Stimulated activated memory B cell treated with anti-CD40 and anti-IgM and Interleukin-4, amounts not matched to agents 10 μg/mL and 1 μg/mL and 100 μg/mL, for 72 hours (primary cell): Measurements from ENCODE around the gene IDUA.
"Not testable (repeated sequence)": the region's sequence is repeated elsewhere in the genome, so short reads cannot be mapped to it uniquely, and the experiment has no call there.

Experiments used
- ATAC-seq: fragments of 150-1000 bp; cut with Tn5 transposase; 2 replicates; pipeline ENCODE4 v1.10.0; 2021
- H3K27ac Mint-ChIP-seq: one replicate; pipeline ENCODE4 v1.8.0; 2022; ENCODE audit warnings: mild to moderate bottlenecking, mixed read lengths
- H3K27me3 Mint-ChIP-seq: one replicate; pipeline ENCODE4 v1.8.0; 2022; ENCODE audit warnings: mixed read lengths
- H3K36me3 Mint-ChIP-seq: one replicate; pipeline ENCODE4 v1.8.0; 2022; ENCODE audit warnings: mixed read lengths
- H3K4me1 Mint-ChIP-seq: one replicate; pipeline ENCODE4 v1.8.0; 2022; ENCODE audit warnings: mixed read lengths
- H3K4me3 Mint-ChIP-seq: one replicate; pipeline ENCODE4 v1.8.0; 2022; ENCODE audit warnings: mild to moderate bottlenecking, moderate library complexity, mixed read lengths
- H3K9me3 Mint-ChIP-seq: one replicate; pipeline ENCODE4 v1.8.0; 2022; ENCODE audit warnings: mixed read lengths

The IDUA gene

DNA sequence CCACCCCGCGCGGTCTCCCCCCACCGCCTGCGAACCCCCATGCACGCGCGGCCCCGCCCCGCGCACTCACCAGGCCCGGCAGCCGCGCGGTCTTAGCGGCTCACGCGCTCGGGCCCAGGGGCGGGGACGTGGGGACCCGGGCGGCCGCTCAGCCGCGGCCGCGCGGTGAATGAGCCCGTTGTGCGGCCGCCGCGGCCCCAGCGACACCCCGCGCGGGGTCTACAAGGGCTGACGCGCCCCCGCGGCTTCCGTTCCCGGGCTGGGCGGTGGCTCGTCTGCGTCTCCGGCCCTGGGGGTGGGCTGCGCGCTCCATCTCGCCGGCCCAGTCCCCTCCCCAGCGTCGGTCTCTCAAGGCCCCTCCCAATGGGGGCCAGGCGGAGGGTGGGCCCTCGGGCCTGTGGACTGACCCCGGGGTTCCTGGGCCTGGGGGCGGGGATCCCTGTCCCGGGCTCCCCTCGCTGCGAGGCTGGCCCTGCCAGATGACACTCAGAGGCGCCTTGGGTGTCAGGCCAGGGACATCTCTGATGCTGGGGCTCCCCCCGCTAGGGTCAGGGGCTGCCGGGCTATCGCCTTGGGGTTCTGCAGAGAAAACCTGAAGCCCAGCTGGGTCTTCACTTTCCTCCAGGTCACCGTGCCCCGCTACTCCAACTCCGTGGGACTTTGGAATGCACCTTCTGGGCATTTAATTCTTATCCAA, 10.7 kb downstream of the IDUA start:
- peaks cover 42% of the 10 kb centered on the region for H3K27me3 Mint-ChIP-seq
- peak; percentile 18 for ATAC-seq
- peaks cover 35% of the 10 kb centered on the region for H3K4me1 Mint-ChIP-seq
- no peak overlapping the region for H3K4me3 Mint-ChIP-seq
- peaks cover 3% of the 10 kb centered on the region for H3K9me3 Mint-ChIP-seq
- no peak overlapping the region for H3K27ac Mint-ChIP-seq
- no peaks in the 10 kb centered on the region for H3K36me3 Mint-ChIP-seq

DNA sequence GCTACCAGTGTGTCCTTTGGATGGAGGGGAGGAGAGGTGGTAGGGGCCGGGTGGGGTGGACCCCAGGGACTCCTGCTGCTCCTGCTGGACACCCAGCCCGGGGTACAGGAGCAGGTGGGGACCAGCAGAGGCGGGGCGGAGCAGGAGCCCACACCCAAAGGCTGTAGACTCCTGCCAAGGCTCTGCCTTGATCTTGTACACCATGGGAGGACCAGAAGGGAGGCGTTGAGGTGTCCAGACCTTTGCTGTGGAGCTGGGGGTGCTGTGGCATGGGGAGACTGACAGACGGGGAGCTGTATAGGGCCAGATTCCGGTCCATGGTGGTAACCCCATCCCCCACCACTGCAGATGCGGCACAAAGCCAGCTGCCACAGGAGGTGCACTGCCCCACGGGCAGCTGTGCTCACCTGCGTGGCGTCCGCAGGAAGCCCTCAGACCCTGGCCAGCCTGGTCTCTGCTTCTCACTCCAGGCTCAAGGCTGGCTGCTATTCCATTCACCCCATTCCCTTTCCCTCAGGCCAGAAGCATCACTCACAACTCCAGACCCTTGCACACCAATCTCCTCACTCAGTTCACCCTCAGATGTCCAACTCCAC, 11.3 kb downstream of the IDUA start:
- H3K4me3 Mint-ChIP-seq: no peak overlapping the region

DNA sequence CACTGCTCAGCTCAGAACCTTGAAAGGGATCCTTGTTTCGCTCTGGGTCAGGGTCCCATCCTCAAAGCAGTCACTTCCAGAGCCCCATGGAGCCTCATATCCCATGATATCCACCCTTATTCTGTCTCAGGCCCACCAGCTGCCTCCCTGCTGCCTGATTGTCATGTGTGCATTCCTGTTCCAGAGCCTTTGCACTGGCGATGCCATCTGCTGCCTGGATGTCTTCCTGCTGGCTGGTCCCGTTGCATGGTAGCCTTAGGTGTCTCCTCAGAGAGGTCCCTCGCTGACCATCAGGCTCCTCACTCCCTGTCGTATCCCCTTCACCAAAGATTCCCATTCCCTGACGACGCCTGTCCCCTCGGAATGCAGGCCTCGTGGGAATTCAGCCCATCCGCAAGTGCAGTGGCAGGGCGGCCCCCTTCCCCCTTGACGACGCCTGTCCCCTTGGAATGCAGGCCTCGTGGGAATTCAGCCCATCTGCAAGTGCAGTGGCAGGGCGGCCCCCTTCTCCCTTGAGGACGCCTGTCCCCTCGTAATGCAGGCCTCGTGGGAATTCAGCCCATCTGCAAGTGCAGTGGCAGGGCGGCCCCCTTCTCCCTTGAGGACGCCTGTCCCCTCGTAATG, 12.5 kb downstream of the IDUA start:
- not testable (repeated sequence) for H3K4me3 Mint-ChIP-seq, H3K36me3 Mint-ChIP-seq, H3K27ac Mint-ChIP-seq, ATAC-seq, H3K9me3 Mint-ChIP-seq
- Mint-ChIP-seq H3K27me3 (peaks cover 50% of the 10 kb centered on the region), H3K4me1 (peaks cover 35% of the 10 kb centered on the region)

More for the DNA sequence above, 11.3 kb downstream of the IDUA start:
- Mint-ChIP-seq H3K9me3 (peaks cover 3% of the 10 kb centered on the region), H3K4me1 (peaks cover 35% of the 10 kb centered on the region), H3K27ac (no peak overlapping the region), H3K27me3 (peaks cover 42% of the 10 kb centered on the region), H3K36me3 (no peaks in the 10 kb centered on the region)
- no peak for ATAC-seq

DNA sequence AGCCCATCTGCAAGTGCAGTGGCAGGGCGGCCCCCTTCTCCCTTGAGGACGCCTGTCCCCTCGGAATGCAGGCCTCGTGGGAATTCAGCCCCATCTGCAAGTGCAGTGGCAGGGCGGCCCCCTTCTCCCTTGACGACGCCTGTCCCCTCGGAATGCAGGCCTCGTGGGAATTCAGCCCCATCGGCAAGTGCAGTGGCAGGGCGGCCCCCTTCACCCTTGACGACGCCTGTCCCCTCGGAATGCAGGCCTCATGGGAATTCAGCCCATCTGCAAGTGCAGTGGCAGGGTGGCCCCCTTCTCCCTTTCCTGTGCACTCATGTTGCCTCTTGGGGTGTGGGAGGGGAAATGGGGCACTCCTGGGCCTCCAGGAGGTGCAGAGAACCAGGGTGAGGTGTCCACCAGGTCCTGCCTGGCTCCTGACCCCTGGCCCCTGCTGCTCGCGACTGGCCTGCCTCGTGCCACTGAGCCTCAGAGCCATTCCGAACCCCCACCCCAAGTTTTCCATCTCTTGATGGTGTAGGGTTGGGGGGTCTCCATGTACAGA, 13.1 kb downstream of the IDUA start:
- Mint-ChIP-seq H3K36me3 (no peaks in the 10 kb centered on the region), H3K27ac (no peak overlapping the region), H3K4me3 (no peak overlapping the region), H3K9me3 (peaks cover 3% of the 10 kb centered on the region), H3K4me1 (peaks cover 35% of the 10 kb centered on the region), H3K27me3 (peaks cover 56% of the 10 kb centered on the region)
- no peak for ATAC-seq

DNA sequence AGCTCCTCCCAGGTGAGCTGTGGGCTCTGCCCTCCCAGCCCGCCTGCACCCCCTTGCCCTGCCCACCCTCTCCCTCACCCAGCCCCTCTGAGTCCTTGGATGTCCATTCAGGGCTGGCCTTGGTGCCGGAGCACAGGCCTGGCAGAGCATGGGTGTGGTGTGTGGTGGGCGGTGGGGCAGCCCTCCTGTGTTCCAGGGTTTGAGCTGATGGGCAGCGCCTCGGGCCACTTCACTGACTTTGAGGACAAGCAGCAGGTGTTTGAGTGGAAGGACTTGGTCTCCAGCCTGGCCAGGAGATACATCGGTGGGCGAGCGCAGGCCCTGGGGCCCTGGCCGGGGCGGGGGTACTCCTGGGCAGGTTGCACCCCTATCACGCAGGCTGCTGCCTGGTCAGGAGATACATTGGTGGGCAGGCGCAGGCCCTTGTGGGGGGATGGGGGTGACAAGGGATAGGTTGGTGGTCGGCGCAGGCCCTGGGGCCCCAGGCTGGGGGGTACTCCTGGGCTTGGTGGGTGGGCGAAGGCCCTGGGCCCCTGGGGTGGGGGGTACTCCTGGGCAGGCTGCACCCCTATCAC, 13.9 kb downstream of the IDUA start:
- Mint-ChIP-seq H3K27ac (no peak overlapping the region), H3K4me3 (no peak overlapping the region), H3K4me1 (peaks cover 30% of the 10 kb centered on the region), H3K36me3 (no peaks in the 10 kb centered on the region), H3K27me3 (peaks cover 59% of the 10 kb centered on the region), H3K9me3 (peaks cover 3% of the 10 kb centered on the region)
- peak; percentile 27 for ATAC-seq

DNA sequence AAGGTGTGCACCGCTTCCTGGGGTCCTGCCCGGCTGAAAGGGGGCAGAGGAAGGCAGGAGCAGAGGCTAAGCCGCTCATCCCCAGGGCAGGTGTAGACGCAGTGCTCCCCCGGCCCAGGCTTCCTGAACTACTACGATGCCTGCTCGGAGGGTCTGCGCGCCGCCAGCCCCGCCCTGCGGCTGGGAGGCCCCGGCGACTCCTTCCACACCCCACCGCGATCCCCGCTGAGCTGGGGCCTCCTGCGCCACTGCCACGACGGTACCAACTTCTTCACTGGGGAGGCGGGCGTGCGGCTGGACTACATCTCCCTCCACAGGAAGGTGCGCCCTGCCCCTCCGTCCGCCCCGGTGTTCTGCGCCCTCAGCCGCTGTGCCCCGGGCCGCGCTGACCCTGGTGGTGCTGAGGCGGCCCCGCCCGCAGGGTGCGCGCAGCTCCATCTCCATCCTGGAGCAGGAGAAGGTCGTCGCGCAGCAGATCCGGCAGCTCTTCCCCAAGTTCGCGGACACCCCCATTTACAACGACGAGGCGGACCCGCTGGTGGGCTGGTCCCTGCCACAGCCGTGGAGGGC, 14.8 kb downstream of the IDUA start:
- H3K27me3 Mint-ChIP-seq: peaks cover 59% of the 10 kb centered on the region
- no peaks in the 10 kb centered on the region for H3K36me3 Mint-ChIP-seq
- H3K9me3 Mint-ChIP-seq: peaks cover 3% of the 10 kb centered on the region
- no peak overlapping the region for H3K27ac Mint-ChIP-seq
- H3K4me3 Mint-ChIP-seq: no peak overlapping the region
- H3K4me1 Mint-ChIP-seq: peaks cover 30% of the 10 kb centered on the region
- no peak for ATAC-seq

DNA sequence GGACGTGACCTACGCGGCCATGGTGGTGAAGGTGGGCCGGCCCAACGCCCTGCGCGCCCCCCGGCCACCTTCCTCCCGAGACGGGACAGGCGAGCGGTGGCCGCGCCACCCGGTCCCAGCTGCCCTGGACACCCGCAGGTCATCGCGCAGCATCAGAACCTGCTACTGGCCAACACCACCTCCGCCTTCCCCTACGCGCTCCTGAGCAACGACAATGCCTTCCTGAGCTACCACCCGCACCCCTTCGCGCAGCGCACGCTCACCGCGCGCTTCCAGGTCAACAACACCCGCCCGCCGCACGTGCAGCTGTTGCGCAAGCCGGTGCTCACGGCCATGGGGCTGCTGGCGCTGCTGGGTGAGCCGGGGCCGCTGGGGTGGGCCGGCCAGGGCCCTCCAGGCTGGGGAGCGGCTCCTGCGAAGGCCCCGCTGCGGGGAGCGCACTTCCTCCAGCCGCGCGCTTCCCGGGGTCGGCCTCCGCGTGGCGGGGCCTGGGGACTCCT, 15.3 kb downstream of the IDUA start:
- H3K4me3 Mint-ChIP-seq: no peak overlapping the region
- ATAC-seq: peak; percentile 25

DNA sequence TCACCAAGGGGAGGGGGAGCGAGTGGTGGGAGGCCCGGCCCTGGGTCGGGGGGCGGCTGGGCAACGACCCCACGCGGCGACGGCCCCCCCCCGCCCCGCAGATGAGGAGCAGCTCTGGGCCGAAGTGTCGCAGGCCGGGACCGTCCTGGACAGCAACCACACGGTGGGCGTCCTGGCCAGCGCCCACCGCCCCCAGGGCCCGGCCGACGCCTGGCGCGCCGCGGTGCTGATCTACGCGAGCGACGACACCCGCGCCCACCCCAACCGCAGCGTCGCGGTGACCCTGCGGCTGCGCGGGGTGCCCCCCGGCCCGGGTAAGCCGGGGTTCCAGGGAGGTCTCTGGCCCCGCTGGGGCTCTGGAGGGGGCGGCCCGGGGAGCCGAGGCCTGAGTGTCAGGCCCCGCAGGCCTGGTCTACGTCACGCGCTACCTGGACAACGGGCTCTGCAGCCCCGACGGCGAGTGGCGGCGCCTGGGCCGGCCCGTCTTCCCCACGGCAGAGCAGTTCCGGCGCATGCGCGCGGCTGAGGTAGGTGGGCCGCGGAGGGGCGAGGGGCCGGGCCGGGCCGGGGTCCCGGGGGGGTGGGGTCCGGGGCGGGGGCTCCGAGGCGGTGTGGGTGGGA, 15.9 kb downstream of the IDUA start:
- Mint-ChIP-seq H3K4me1 (peaks cover 32% of the 10 kb centered on the region), H3K4me3 (no peak overlapping the region), H3K9me3 (peaks cover 5% of the 10 kb centered on the region), H3K36me3 (no peaks in the 10 kb centered on the region), H3K27ac (no peak overlapping the region), H3K27me3 (peaks cover 61% of the 10 kb centered on the region)
- ATAC-seq: peak; percentile 6

More for the DNA sequence above, 15.3 kb downstream of the IDUA start:
- H3K27ac Mint-ChIP-seq: no peak overlapping the region
- H3K9me3 Mint-ChIP-seq: peaks cover 3% of the 10 kb centered on the region
- H3K4me1 Mint-ChIP-seq: peaks cover 31% of the 10 kb centered on the region
- peaks cover 59% of the 10 kb centered on the region for H3K27me3 Mint-ChIP-seq
- no peaks in the 10 kb centered on the region for H3K36me3 Mint-ChIP-seq

DNA sequence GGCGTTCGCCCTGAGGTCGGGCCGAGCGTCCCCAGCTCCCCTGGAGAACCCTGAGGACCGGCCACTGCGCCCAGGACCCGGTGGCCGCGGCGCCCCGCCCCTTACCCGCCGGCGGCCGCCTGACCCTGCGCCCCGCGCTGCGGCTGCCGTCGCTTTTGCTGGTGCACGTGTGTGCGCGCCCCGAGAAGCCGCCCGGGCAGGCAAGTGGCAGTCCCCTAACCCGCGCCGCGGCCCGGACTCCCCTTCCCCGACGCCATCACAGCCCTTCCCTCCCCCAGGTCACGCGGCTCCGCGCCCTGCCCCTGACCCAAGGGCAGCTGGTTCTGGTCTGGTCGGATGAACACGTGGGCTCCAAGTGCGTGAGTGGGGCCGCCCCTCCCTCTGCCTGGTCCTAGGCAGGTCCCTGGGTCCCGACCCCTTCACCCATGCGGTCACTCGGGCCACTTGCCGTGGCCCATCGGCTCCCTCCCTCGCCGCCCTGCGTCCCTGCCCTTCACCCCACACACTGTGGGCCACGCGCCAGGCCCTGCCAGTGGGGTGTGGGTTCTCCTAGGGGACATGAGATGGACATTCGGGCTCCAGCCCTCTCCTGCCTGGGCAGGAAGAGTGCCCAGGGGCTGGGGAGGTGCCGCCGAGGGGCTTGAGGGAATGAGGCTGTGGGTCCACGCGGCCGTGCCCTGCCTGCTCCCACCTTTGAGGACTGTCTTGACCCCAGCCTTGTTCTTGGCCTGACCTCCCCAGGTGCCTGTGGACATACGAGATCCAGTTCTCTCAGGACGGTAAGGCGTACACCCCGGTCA, 16.6 kb downstream of the IDUA start:
- peak; percentile 12 for ATAC-seq
- Mint-ChIP-seq H3K27ac (no peak overlapping the region), H3K27me3 (peaks cover 61% of the 10 kb centered on the region), H3K4me3 (no peak overlapping the region), H3K9me3 (peaks cover 5% of the 10 kb centered on the region), H3K36me3 (no peaks in the 10 kb centered on the region), H3K4me1 (peaks cover 32% of the 10 kb centered on the region)

DNA sequence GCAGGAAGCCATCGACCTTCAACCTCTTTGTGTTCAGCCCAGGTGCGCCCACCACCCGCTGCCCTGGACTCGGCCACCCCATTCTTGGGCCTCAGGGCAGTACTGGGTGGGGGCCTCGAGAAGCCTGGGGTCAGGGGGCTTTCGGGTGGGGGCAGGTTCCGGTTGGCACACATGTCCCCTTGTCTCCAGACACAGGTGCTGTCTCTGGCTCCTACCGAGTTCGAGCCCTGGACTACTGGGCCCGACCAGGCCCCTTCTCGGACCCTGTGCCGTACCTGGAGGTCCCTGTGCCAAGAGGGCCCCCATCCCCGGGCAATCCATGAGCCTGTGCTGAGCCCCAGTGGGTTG, 17.2 kb downstream of the IDUA start:
- Mint-ChIP-seq H3K27ac (no peak overlapping the region), H3K4me1 (peaks cover 32% of the 10 kb centered on the region), H3K36me3 (no peaks in the 10 kb centered on the region), H3K9me3 (peaks cover 5% of the 10 kb centered on the region), H3K27me3 (peaks cover 61% of the 10 kb centered on the region), H3K4me3 (no peak overlapping the region)
- no peak for ATAC-seq

DNA sequence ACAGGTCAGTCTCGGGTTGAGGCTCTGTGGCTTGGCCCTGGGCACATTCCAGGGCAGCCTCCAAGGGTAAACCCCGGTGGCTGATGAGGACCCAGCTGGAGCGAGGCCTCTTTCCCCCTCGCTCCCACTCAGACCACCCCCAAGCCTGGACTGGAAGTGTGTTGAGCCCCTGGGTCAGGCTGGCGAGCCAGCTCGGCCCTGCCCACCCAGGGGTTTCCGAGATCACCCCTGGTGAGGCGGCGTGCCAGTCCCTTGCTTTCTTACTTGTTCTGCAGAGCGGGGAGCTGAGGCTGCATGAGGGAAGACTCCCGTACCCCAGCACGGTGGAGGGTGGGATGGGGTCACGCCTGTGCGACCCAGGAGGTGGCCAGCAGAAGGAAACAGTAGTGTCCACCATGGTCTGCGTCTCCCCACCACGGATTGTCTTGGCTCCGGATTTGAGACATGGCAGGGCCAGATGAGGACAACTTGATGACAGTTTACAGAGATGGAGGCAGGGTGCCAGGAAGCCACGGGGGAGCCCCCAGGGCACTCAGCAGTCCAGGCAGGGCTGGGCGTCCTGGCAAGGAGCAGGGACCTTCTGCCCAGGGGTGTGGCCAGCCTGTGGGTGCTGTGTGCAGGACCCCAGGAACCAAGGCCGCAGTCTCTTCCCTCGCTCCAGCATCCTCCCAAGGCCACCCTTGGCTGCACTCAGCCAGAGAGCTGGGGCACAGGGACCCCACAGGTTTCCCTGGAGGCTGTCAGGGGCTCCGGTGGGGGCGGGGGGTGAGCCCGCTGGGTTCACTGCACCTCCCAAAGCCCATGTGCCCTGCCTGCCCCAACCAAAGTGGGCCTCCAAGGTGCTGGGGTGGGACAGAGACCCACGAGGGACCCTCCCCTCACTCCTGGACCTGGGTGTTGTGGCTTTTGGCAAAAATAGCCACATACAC, 18.0 kb downstream of the IDUA start:
- Mint-ChIP-seq H3K36me3 (no peaks in the 10 kb centered on the region), H3K4me3 (no peak overlapping the region), H3K4me1 (peaks cover 28% of the 10 kb centered on the region), H3K9me3 (peaks cover 2% of the 10 kb centered on the region), H3K27ac (no peak overlapping the region), H3K27me3 (peaks cover 60% of the 10 kb centered on the region)
- ATAC-seq: no peak

DNA sequence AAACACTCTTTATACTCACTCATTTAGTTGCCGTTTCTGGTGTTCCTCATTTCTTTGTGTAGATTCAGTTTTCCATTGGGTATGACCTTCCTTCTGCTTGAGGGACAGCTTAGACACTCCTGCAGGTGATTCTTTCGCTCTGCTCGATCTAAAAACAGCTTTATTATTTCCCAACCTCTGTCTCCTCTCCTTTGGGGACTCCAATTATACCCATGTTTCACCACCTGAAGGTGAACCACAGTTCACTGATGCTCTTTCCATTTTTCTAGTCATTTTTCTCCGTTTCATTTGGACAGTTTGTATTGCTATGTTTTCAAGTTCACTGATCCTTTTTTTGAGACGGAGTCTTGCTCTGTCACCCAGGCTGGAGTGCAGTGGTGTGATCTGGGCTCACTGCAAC, 20.0 kb downstream of the IDUA start:
- ATAC-seq: no peak
- H3K36me3 Mint-ChIP-seq: no peaks in the 10 kb centered on the region
- H3K4me1 Mint-ChIP-seq: peaks cover 32% of the 10 kb centered on the region
- H3K9me3 Mint-ChIP-seq: peaks cover 2% of the 10 kb centered on the region
- peaks cover 60% of the 10 kb centered on the region for H3K27me3 Mint-ChIP-seq
- H3K27ac Mint-ChIP-seq: no peak overlapping the region
- H3K4me3 Mint-ChIP-seq: no peak overlapping the region

DNA sequence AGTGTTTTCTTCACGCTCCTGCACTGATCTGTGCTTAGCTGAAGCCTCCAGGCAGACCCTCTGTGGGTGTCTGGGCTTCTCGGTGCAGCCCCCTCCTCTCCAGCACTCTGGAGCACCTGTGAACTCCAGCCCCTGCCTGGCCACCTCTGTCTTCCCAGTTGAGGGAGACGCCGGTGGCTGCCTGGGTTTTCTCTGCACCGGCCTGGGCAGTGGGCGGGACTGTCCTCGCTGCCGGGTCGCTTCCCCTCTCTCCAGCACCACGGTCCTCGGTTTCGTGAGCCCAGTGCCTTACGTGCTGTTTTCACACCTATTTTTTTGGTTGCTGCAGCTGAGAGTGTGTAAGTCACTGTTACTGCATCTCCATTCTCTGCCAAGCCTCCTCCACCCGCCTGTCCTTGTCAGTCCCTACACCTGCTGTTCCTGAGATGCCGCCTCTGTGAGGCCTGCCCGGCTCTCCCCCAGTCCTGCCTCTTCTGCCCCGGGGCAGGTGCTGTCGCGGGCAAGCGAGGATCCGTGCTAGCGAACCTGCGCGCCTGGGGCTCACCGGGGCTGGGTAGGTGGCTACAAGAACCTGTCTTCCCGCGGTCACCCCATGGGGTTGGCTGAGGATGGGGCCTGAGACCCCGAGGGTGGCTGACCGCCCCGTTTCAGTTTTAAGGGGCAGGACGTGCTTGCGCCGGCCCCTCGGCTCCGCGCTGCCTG, 22.1 kb downstream of the IDUA start:
- Mint-ChIP-seq H3K27me3 (peaks cover 55% of the 10 kb centered on the region), H3K9me3 (peaks cover 2% of the 10 kb centered on the region), H3K4me1 (peaks cover 36% of the 10 kb centered on the region), H3K4me3 (peak overlapping the region; percentile 77), H3K27ac (no peak overlapping the region), H3K36me3 (no peaks in the 10 kb centered on the region)
- ATAC-seq: peak; percentile 2
